Hepatic stellate cell (primary cell): ENCODE results near the gene PRELP.
"Not testable (repeated sequence)": the region's sequence is repeated elsewhere in the genome, so short reads cannot be mapped to it uniquely, and the experiment has no call there.

Source experiments
- DNase-seq: peaks from one replicate; pipeline ENCODE4 v3.0.0; 2011; ENCODE audit warnings: low spot score

PRELP gene

GRCh38 chr1:203454986-203455471, 20.6 kb upstream of the PRELP start:
- no peak for DNase-seq

DNA sequence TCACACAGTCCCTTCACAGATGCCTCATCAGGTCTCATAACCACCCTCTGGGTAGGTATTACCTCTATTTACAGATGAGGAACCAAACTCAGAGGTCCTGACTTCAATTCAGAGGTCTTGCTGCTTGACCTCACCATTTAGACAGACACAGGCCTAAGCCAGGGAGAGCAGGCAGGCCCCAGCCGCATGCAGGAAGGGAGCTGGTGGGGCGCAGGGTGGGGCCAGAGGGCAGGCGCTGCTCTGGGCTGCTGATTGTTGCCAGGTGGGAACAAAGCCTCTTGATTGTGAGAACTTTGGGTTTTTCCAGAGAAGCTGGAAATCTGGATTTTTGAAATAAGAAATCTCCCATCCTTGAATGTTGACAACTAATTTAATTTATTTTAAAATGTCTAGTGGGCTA, 19.9 kb upstream of the PRELP start:
- no peak for DNase-seq

- DNase-seq = no peak
Observed at GRCh38 chr1:203456577-203456976, 19.0 kb upstream of the PRELP start.

DNA sequence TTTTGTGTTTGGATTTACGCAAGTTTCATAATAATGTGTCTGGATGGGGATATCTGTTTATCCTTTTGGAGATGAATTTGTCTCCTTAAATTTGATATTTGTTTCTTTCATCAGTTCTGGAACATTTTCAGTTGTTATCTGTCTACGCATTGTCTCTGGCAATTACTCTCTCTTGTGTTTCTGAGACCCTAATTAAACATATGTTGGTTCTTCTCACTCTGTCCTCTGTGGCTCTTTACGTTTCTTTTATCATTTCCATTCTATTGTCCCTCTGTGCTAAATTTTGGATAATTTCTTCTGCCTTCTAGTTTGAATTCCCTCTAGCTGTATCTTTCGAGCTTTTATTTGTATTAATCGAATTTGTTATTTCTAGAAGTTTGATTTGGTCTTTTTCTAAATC, 17.5 kb upstream of the PRELP start:
- no peak for DNase-seq

DNA sequence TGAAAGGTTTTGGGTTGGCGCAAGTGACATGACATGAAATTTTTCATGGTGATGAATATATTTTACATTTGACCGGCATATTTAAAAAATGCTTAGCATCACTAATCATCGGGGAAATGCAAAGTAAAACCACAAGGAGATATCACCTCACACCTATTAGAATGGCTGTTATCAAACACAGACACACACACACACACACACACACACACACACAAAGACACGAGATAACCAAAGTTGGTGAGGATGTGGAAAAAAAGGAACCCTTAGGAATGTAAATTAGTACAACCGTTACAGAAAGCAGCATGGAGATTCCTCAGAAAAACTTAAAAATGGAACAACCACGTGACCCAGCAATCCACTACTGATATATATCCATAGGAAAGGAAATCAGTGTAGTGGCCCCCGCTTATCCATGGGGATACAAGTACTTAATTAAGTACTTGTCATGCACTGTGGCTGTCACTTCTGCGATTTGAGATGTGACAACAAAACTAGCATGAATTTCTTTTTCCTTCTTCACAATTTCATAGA, 15.9 kb upstream of the PRELP start:
- DNase-seq = no peak

- DNase-seq = no peak
Observed at GRCh38 chr1:203461717-203462116, 13.9 kb upstream of the PRELP start.

DNA sequence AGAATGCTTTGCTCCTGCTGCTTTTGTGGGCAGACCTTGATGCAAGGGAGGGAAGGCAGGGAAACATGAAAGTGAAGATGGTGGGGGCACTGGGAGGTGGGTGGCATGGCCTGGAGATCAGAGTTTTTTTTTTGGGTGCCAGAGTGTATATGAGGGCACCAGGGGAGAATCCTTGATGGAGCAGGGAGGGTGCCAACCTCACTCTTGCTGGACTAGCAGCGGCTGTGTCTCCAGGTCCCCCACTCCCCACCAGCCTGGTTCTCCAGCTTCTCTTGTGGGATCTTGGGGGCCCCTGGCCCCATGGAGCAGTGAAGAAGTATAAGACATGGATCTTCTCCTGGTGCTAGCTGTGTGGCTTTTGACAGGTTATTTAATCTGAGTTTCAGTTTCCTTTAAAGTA, 13.5 kb upstream of the PRELP start:
- no peak for DNase-seq

DNA sequence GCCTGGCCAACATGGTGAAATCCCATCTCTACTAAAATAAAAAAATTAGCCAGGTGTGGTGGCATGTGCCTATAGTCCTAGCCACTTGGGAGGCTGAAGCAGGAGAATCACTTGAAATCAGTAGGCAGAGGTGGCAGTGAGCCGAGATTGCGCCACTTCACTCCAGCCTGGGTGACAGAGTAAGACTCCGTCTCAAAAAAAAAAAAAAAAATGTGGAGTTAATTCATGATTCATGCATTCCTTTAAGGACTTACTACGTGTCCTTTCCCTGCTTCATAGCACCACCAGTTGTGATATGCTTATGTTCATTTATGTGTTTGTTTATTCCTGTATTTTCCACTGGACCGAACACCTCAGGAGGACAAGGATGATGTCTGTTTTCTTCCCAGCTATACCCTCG, 12.7 kb upstream of the PRELP start:
- peak; percentile 62 for DNase-seq

- no peak for DNase-seq
Observed at GRCh38 chr1:203463469-203464062, 12.0 kb upstream of the PRELP start.

- no peak for DNase-seq
Observed at GRCh38 chr1:203464226-203464625, 11.4 kb upstream of the PRELP start.

- no peak for DNase-seq
Observed at GRCh38 chr1:203464743-203465142, 10.9 kb upstream of the PRELP start.

GRCh38 chr1:203465146-203465798, 10.3 kb upstream of the PRELP start:
- DNase-seq = no peak

GRCh38 chr1:203465948-203466347, 9.7 kb upstream of the PRELP start:
- DNase-seq = no peak

- DNase-seq = not testable (repeated sequence)
Observed at GRCh38 chr1:203466906-203467549, 8.6 kb upstream of the PRELP start.

DNA sequence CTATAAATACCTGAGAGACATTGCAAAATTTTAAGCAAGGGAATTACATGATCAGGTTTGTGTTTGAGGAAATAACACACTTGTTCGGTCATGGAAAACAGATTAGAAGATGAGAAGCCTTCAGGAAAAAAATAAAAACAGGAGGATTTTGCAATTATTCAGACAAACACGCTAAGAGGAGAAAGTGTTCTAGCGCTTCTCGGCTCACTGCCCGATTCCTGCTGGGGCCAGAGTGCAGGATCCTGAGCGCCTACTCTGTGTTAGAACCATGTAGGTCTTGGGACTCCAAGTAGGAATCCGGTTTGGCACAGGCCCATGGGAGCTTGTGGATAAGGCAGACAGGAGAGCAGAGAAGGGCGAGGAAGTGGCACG, 8.1 kb upstream of the PRELP start:
- DNase-seq = no peak

GRCh38 chr1:203468326-203468725, 7.3 kb upstream of the PRELP start:
- no peak for DNase-seq

GRCh38 chr1:203470240-203470639, 5.4 kb upstream of the PRELP start:
- no peak for DNase-seq

GRCh38 chr1:203471841-203472240, 3.8 kb upstream of the PRELP start:
- no peak for DNase-seq

- no peak for DNase-seq
Observed at GRCh38 chr1:203473281-203473680, 2.3 kb upstream of the PRELP start.

GRCh38 chr1:203473781-203474305, 1.8 kb upstream of the PRELP start:
- no peak for DNase-seq

- DNase-seq = no peak
Observed at GRCh38 chr1:203476216-203476814, 709 bp downstream of the PRELP start.

DNA sequence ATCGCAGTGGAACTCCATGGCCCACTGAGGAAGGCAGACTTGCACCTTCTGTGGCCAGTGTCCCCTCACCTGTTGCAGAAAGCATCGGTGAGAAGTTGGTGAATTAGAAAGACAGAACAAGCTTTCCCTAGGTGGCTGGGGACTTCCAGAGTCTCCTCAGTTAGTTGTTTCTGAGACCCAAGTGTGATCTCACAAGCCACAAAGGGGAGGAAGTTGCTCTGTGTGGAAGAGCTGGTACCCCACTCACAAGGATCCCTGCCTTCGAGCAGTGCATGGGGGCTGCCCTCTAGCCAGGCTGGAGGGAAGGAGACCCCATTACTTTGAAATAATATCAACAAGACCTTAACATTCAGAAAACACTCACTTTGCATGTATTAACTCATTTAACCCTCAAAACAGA, 2.1 kb downstream of the PRELP start:
- no peak for DNase-seq

GRCh38 chr1:203478231-203478630, 2.6 kb downstream of the PRELP start:
- DNase-seq = no peak
